GM18909 (cell line): Measurements from ENCODE around the gene WDR7.

Experiments
- ATAC-seq: cut with Tn5 transposase; IDR thresholded peaks from one replicate; pipeline ENCODE4 v1.9.1; 2021; ENCODE audit warnings: mild to moderate bottlenecking; ENCODE audit not compliant: unreplicated experiment, poor library complexity

The WDR7 gene

GRCh38 chr18:56982766-56983165 lies 331.6 kb downstream of the WDR7 start:
- no peak for ATAC-seq

GRCh38 chr18:56983275-56983992 lies 332.3 kb downstream of the WDR7 start:
- ATAC-seq: no peak

GRCh38 chr18:56984731-56985130 lies 333.6 kb downstream of the WDR7 start:
- ATAC-seq: no peak

GRCh38 chr18:56986829-56987228 lies 335.7 kb downstream of the WDR7 start:
- ATAC-seq: no peak

- ATAC-seq: no peak
Observed at GRCh38 chr18:56987236-56987635, 336.1 kb downstream of the WDR7 start.

- ATAC-seq: no peak
Observed at GRCh38 chr18:56988022-56988421, 336.9 kb downstream of the WDR7 start.

GRCh38 chr18:56990678-56991077 lies 339.5 kb downstream of the WDR7 start:
- ATAC-seq: no peak

- ATAC-seq: no peak
Observed at GRCh38 chr18:56992777-56993176, 341.6 kb downstream of the WDR7 start.

- no peak for ATAC-seq
Observed at GRCh38 chr18:56995579-56996188, 344.5 kb downstream of the WDR7 start.

GRCh38 chr18:56997200-56997599 lies 346.0 kb downstream of the WDR7 start:
- no peak for ATAC-seq

- ATAC-seq: no peak
Observed at GRCh38 chr18:56999823-57000222, 348.7 kb downstream of the WDR7 start.

GRCh38 chr18:57002627-57003026 lies 351.5 kb downstream of the WDR7 start:
- ATAC-seq: no peak

- ATAC-seq: no peak
Observed at GRCh38 chr18:57003342-57003741, 352.2 kb downstream of the WDR7 start.

- ATAC-seq: peak; percentile 98
Observed at GRCh38 chr18:57004366-57005121, 353.4 kb downstream of the WDR7 start.

- ATAC-seq: no peak
Observed at GRCh38 chr18:57008001-57008686, 357.0 kb downstream of the WDR7 start.

GRCh38 chr18:57009844-57010243 lies 358.7 kb downstream of the WDR7 start:
- ATAC-seq: no peak

- ATAC-seq: no peak
Observed at GRCh38 chr18:57014772-57015413, 363.7 kb downstream of the WDR7 start.

GRCh38 chr18:57015451-57015850 lies 364.3 kb downstream of the WDR7 start:
- ATAC-seq: no peak

GRCh38 chr18:57018845-57019244 lies 367.7 kb downstream of the WDR7 start:
- ATAC-seq: no peak

GRCh38 chr18:57022716-57023115 lies 371.6 kb downstream of the WDR7 start:
- no peak for ATAC-seq
